Osteoblast (primary cell): ENCODE measurements around the gene PDE9A. TPM values are rescaled to one million over a fixed set of nuclear protein-coding genes. Genes with fewer than 3 reads are reported as not detected.
A peak's percentile ranks its signal among the peaks of the same experiment; 100 is the strongest.

Experiments used
- DNase-seq: peaks from one replicate; pipeline ENCODE4 v3.0.0; 2011; ENCODE audit warnings: low spot score, mixed read lengths; ENCODE audit not compliant: insufficient read length; ENCODE audit errors: missing footprints
- H2AFZ ChIP-seq: 2 replicates; pipeline ENCODE4 v1.6.0; 2011; ENCODE audit warnings: mild to moderate bottlenecking, low read length
- H3K27ac ChIP-seq: 2 replicates; pipeline ENCODE4 v1.5.1; 2011; ENCODE audit warnings: mild to moderate bottlenecking, low read depth, low read length, moderate library complexity
- H3K27me3 ChIP-seq: 2 replicates; pipeline ENCODE4 v1.6.0; 2012; ENCODE audit warnings: mild to moderate bottlenecking, control low read depth, inconsistent platforms, low read length, moderate library complexity; ENCODE audit not compliant: insufficient read depth
- H3K36me3 ChIP-seq: 2 replicates; pipeline ENCODE4 v1.5.1; 2011; ENCODE audit warnings: mild to moderate bottlenecking, low read length, control low read depth, moderate library complexity; ENCODE audit not compliant: insufficient read depth
- H3K4me1 ChIP-seq: 2 replicates; pipeline ENCODE4 v1.5.1; 2011; ENCODE audit warnings: mild to moderate bottlenecking, low read length, control low read depth, moderate library complexity; ENCODE audit not compliant: insufficient read depth
- H3K4me2 ChIP-seq: 2 replicates; pipeline ENCODE4 v1.6.0; 2011; ENCODE audit warnings: mild to moderate bottlenecking, low read length; ENCODE audit not compliant: insufficient read depth
- H3K4me3 ChIP-seq: fragments of 200-600 bp; sonication (generic); 3 replicates; pipeline ENCODE4 v1.5.1; 2012; ENCODE audit warnings: mild to moderate bottlenecking, low read length, inconsistent platforms; ENCODE audit not compliant: insufficient read depth
- H3K79me2 ChIP-seq: 2 replicates; pipeline ENCODE4 v1.6.0; 2012; ENCODE audit warnings: mild to moderate bottlenecking, low read length, control low read depth, inconsistent platforms; ENCODE audit not compliant: insufficient read depth
- H3K9me3 ChIP-seq: 2 replicates; pipeline ENCODE4 v1.5.1; 2011; ENCODE audit warnings: low read depth, low read length, control low read depth
- H4K20me1 ChIP-seq: 2 replicates; pipeline ENCODE4 v1.6.0; 2012; ENCODE audit warnings: mild to moderate bottlenecking, low read length, control low read depth; ENCODE audit not compliant: insufficient read depth
- total RNA-seq: library from RNA; depleted of rRNA; stranded (reverse); fragments of >200 nt; gene quantifications from 2 replicates; pipeline ENCODE4 v1.2.3, GENCODE V29; 2012
- TF ChIP-seq, protein P1 (sequence below): IDR thresholded peaks from 2 replicates; pipeline ENCODE4 v1.5.1; 2011; ENCODE audit warnings: mild to moderate bottlenecking, low read depth, low read length, moderate library complexity; ENCODE audit errors: extremely low read depth

The PDE9A gene
- total RNA-seq, 1 donor, result 0.36 TPM

DNA sequence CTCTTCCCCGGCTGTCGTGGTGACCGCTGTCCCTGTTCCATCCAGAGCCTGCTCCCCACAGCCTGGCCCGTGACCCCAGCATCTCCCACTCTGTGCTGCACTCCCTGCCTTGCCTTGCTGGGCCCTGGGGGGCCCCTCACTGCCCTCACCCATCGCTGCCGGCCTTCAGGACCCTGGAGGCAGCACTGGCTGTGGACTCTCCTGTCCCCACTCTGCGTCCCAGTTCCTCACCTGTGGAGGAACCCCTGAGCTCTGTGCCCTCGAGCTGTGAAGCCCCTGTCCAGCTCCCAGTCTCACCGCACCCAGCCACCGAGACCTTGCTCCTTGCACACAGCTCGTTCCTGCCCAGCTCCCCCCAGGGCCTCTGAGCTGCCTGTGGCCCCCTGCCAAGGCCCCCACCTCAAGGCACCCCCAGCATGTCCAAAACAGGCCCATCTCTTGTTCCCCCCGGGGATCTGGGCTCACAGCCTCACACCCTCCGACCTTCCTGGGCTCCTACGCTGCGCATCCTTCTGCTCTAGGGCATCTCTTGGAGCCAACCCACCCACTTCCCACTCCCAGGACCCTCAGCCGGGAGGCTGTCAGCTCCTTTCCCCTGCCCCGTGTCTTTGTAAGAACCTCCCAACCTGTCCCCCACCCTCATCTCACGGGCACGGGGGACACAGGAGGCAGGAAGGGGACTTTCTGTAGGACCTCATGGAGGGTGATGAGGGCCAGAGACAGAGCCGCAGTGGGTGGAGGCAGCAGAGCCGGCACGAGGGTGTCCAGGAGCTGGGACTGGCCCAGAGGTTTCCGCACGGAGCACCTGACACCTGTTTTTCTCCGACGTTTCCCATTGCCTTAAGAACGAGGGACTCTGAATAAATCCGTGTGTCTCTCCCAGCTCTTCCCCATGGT is 116.6 kb downstream of the PDE9A start:
- TF ChIP-seq, protein P1, sequence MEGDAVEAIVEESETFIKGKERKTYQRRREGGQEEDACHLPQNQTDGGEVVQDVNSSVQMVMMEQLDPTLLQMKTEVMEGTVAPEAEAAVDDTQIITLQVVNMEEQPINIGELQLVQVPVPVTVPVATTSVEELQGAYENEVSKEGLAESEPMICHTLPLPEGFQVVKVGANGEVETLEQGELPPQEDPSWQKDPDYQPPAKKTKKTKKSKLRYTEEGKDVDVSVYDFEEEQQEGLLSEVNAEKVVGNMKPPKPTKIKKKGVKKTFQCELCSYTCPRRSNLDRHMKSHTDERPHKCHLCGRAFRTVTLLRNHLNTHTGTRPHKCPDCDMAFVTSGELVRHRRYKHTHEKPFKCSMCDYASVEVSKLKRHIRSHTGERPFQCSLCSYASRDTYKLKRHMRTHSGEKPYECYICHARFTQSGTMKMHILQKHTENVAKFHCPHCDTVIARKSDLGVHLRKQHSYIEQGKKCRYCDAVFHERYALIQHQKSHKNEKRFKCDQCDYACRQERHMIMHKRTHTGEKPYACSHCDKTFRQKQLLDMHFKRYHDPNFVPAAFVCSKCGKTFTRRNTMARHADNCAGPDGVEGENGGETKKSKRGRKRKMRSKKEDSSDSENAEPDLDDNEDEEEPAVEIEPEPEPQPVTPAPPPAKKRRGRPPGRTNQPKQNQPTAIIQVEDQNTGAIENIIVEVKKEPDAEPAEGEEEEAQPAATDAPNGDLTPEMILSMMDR, result no peak
- Histone ChIP-seq H2AFZ (no peak overlapping the region), H3K4me3 (no peak overlapping the region), H3K79me2 (no peaks in the 10 kb centered on the region), H3K4me1 (no peaks in the 10 kb centered on the region), H3K9me3 (no peaks in the 10 kb centered on the region), H3K27me3 (peaks cover 3% of the 10 kb centered on the region), H3K36me3 (no peaks in the 10 kb centered on the region), H3K4me2 (no peak overlapping the region), H4K20me1 (no peaks in the 10 kb centered on the region), H3K27ac (no peak overlapping the region)
- DNase-seq, result peak; percentile 69

DNA sequence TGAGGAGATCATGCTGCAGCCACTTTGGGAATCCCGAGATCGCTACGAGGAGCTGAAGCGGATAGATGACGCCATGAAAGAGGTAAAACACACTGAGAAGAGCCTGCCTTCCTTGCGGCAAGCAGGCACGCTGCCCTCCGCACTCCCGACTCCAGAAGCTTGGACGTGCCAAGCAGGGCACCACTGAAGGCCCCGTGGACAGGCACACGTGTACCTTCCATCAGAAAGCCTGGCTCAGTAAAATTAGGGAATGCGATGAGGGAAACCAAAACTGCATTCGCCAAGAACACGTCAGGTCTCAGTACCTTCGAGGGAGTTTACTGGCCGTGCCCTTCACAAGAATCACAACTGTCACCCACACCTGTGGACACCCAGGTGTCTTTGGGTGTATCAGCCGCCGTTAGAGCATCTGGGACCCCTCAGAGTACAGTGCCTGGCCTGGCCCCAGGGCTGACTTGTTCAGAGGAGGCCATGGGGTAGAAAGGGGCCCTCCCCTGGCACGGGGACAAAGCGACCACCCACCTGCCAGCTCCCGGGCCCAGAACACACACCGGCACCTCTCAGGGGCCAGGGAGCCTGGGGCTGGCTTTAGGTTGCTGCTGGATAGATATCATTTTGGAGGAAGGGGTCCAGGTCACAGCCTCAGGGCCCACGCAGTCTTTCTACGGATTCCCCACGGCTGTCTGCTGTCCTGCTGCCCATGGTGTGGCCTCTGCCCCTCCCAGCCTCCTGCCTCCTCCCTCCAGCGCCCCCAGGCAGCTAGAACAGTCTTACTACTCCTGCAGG is 117.5 kb downstream of the PDE9A start:
- Histone ChIP-seq H3K79me2 (no peaks in the 10 kb centered on the region), H3K4me1 (no peaks in the 10 kb centered on the region), H3K9me3 (no peaks in the 10 kb centered on the region), H3K27me3 (peaks cover 3% of the 10 kb centered on the region), H3K27ac (no peak overlapping the region), H2AFZ (no peak overlapping the region), H3K4me2 (no peak overlapping the region), H3K4me3 (no peak overlapping the region), H4K20me1 (no peaks in the 10 kb centered on the region), H3K36me3 (no peaks in the 10 kb centered on the region)
- TF ChIP-seq, protein P1, result no peak
- peak; percentile 69 for DNase-seq

DNA sequence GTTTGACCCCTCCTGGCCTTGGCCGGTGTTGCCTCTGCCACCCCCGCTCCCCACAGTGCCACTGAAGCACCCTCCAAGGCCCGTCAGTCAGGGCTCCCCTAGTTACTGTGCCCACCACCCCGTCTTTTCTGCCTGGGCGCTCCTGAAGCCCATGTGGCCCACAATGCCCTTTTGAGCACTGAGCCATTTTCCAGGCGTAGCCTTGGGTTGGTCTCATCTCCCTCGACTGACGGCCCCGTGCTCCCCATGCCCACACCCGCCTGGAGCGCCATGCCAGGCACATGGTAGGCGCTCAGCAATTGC is 118.0 kb downstream of the PDE9A start:
- Histone ChIP-seq H3K27ac (no peak overlapping the region), H3K79me2 (no peaks in the 10 kb centered on the region), H3K36me3 (no peaks in the 10 kb centered on the region), H3K9me3 (no peaks in the 10 kb centered on the region), H3K4me3 (no peak overlapping the region), H3K4me1 (no peaks in the 10 kb centered on the region), H3K4me2 (no peak overlapping the region), H2AFZ (no peak overlapping the region), H4K20me1 (no peaks in the 10 kb centered on the region), H3K27me3 (peaks cover 3% of the 10 kb centered on the region)
- TF ChIP-seq, protein P1, result no peak
- no peak for DNase-seq

DNA sequence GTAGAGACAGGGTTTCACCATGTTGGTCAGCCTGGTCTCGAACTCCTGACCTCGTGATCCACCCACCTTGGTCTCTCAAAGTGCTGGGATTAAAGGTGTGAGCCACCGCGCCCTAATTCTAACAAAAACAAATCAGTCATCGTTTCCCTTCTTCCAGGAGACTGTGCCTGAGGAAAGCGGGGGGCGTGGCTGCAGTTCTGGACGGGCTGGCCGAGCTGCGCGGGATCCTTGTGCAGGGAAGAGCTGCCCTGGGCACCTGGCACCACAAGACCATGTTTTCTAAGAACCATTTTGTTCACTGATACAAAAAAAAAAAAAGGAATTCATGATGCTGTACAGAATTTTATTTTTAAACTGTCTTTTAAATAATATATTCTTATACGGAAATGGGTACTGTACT is 121.7 kb downstream of the PDE9A start:
- H3K4me3 ChIP-seq, result no peak overlapping the region
- peaks cover 8% of the 10 kb centered on the region for H3K27me3 ChIP-seq
- no peaks in the 10 kb centered on the region for H3K79me2 ChIP-seq
- no peak overlapping the region for H3K27ac ChIP-seq
- no peaks in the 10 kb centered on the region for H4K20me1 ChIP-seq
- H2AFZ ChIP-seq, result no peak overlapping the region
- no peaks in the 10 kb centered on the region for H3K4me1 ChIP-seq
- H3K36me3 ChIP-seq, result no peaks in the 10 kb centered on the region
- H3K9me3 ChIP-seq, result no peaks in the 10 kb centered on the region
- TF ChIP-seq, protein P1, result no peak
- no peak overlapping the region for H3K4me2 ChIP-seq
- DNase-seq, result peak; percentile 78
